GM12892 (cell line): ENCODE results near the gene PBX1.

Experiments used
- POLR2A ChIP-seq: IDR thresholded peaks from 2 replicates; pipeline ENCODE4 v1.6.1; 2011; ENCODE audit warnings: low read depth, low read length, control low read depth
- TAF1 ChIP-seq: IDR thresholded peaks from 2 replicates; pipeline ENCODE4 v1.6.1; 2011; ENCODE audit warnings: low read depth, mild to moderate bottlenecking, control low read depth, low read length, borderline replicate concordance

GRCh38 chr1:164605254-164606091 is 46.5 kb downstream of the PBX1 start:
- TF ChIP-seq POLR2A (no peak), TAF1 (no peak)
